K562 (cell line): ENCODE data around the gene ZNF554. TPM values are rescaled to one million over a fixed set of nuclear protein-coding genes. Genes with fewer than 3 reads are reported as not detected.

Experiments used
- ASH1L ChIP-seq: fragments of 450-650 bp; IDR thresholded peaks from 2 replicates; pipeline ENCODE4 v1.6.1; 2018; ENCODE audit warnings: borderline replicate concordance, mild to moderate bottlenecking, low read depth; ENCODE audit not compliant: partially characterized antibody
- CREB3 ChIP-seq: fragments of 450-650 bp; conservative IDR thresholded peaks from 2 replicates; pipeline ENCODE4 v1.6.1; 2016; ENCODE audit warnings: missing genetic modification characterization, low read depth, mild to moderate bottlenecking, missing compliant biosample characterization, moderate library complexity
- DACH1 ChIP-seq: fragments of 450-650 bp; IDR thresholded peaks from 2 replicates; pipeline ENCODE4 v1.6.1; 2018; ENCODE audit not compliant: partially characterized antibody
- JUN ChIP-seq, 2 experiments: sonication (generic) in 1 of 2; formaldehyde crosslinking in 1 of 2; IDR thresholded peaks; 2 replicates each; pipeline versions ENCODE4 v1.6.1 to v1.8.0; 2012 to 2022; ENCODE audit warnings: borderline replicate concordance in 2 of 2, mild to moderate bottlenecking in 2 of 2, improper control_type of control experiment in 1 of 2, low read depth in 1 of 2, low read length in 1 of 2, missing genetic modification reagents in 1 of 2
- MAX ChIP-seq: sonication (generic); formaldehyde crosslinking; IDR thresholded peaks from 2 replicates; pipeline ENCODE4 v1.9.0; 2022; ENCODE audit warnings: mild to moderate bottlenecking, missing genetic modification reagents
- MNT ChIP-seq, 2 experiments: fragments of 450-650 bp; conservative IDR thresholded peaks; 2 replicates each; pipeline ENCODE4 v1.6.1; 2017; ENCODE audit warnings: mild to moderate bottlenecking in 2 of 2, moderate library complexity in 2 of 2
- NCOA1 ChIP-seq: fragments of 450-650 bp; IDR thresholded peaks from 2 replicates; pipeline ENCODE4 v1.6.1; 2016; ENCODE audit warnings: low read depth
- NR3C1 ChIP-seq: sonication (generic); formaldehyde crosslinking; IDR thresholded peaks from 2 replicates; pipeline ENCODE4 v1.8.1; 2022; ENCODE audit warnings: missing genetic modification reagents
- RBFOX2 ChIP-seq: fragments of 200-400 bp; formaldehyde crosslinking; IDR thresholded peaks from 2 replicates; pipeline ENCODE4 v1.6.1; 2017; ENCODE audit warnings: low read depth, mild to moderate bottlenecking, low read length, moderate library complexity
- SP2 ChIP-seq: IDR thresholded peaks from 2 replicates; pipeline ENCODE4 v1.6.1; 2011; ENCODE audit warnings: mild to moderate bottlenecking, low read depth, low read length, moderate library complexity; ENCODE audit not compliant: poor library complexity, severe bottlenecking; ENCODE audit errors: extremely low read depth
- SRSF1 ChIP-seq: fragments of 200-400 bp; formaldehyde crosslinking; IDR thresholded peaks from 2 replicates; pipeline ENCODE4 v1.6.1; 2017; ENCODE audit warnings: mild to moderate bottlenecking, low read depth, low read length, moderate library complexity
- ZBTB12 ChIP-seq: fragments of 250-450 bp; sonication (Bioruptor Pico); IDR thresholded peaks from 2 replicates; pipeline ENCODE4 v1.4.0; 2020
- ZNF263 ChIP-seq: sonication (generic); formaldehyde crosslinking; IDR thresholded peaks from 2 replicates; pipeline ENCODE4 v1.8.0; 2022; ENCODE audit warnings: mild to moderate bottlenecking, missing genetic modification reagents, borderline replicate concordance
- ZNF639 ChIP-seq, 2 experiments: fragments of 200-800 bp in 1 of 2; sonication (Bioruptor generic) in 1 of 2; sonication (generic) in 1 of 2; formaldehyde crosslinking in 1 of 2; IDR thresholded peaks in 1 of 2; conservative IDR thresholded peaks in 1 of 2; 2 replicates each; pipeline versions ENCODE4 v1.5.0 to v1.6.1; 2016 to 2020; ENCODE audit warnings: missing compliant biosample characterization in 1 of 2, missing genetic modification characterization in 1 of 2, missing genetic modification reagents in 1 of 2
- ZNF707 ChIP-seq: fragments of 250-450 bp; sonication (Bioruptor Pico); conservative IDR thresholded peaks from 2 replicates; pipeline ENCODE4 v1.8.0; 2022; ENCODE audit warnings: inconsistent platforms, mild to moderate bottlenecking, moderate library complexity
- polyA plus RNA-seq, 8 experiments: library from polyadenylated mRNA; depleted of rRNA in 4 of 8; stranded (reverse) in 5 of 8; unstranded in 3 of 8; fragments of >200 nt; fragmentation: Nextera tagmentation in 2 of 8; fragmentation: Illumina TruSeq in 1 of 8; extraction: Ambion mirVana in 2 of 8; extraction: Trizol in 1 of 8; gene quantifications; 2 replicates each; pipeline versions ENCODE4 v1.2.1 to v1.2.3, GENCODE V29; 2011 to 2014; ENCODE audit warnings: inconsistent platforms in 1 of 8, missing spikeins in 1 of 8
- total RNA-seq, 7 experiments: library from RNA; depleted of rRNA in 6 of 7; stranded (reverse); fragments of >200 nt in 6 of 7; fragmentation: Illumina TruSeq in 2 of 7; extraction: Trizol in 2 of 7; gene quantifications; 2 replicates each; pipeline versions ENCODE4 v1.2.1 to v1.2.3, GENCODE V29; 2011 to 2021; ENCODE audit warnings: low replicate concordance in 1 of 7
- TF ChIP-seq, protein P1 (sequence below): fragments of 250-450 bp; sonication (Bioruptor Pico); IDR thresholded peaks from 2 replicates; pipeline ENCODE4 v1.4.0; 2020; ENCODE audit warnings: mild to moderate bottlenecking

Gene ZNF554
- total and polyA plus RNA-seq, 9 of the 15 experiments (the other 6 are each of a cell fraction or from before 2014, with no cell fraction given): 0.07 to 1.8 (median 1.1) TPM

GRCh38 chr19:2840794-2841791, 21.4 kb downstream of the ZNF554 start, which contains the start of gene ZNF555 (continued):
- TF ChIP-seq NCOA1 (peak; percentile 38; the same call in 1 of the 2 replicates), SRSF1 (peak; percentile 89; the same call in 1 of the 2 replicates), JUN (IDR thresholded peaks at IDR 0.05; ENCODE audit: borderline replicate concordance, low read depth, low read length) (no peak), JUN (CRISPR knock-in tag; IDR thresholded peaks at IDR 0.05; ENCODE audit: borderline replicate concordance) (0 out of 2 replicates have a peak, but pooled peaks have one; percentile 68), ZBTB12 (CRISPR knock-in tag) (peak; percentile 60; the same call in 1 of the 2 replicates), DACH1 (no peak), ASH1L (peak; percentile 98), CREB3 (tag) (0 out of 2 replicates have a peak, but pooled peaks have one; percentile 42), NR3C1 (CRISPR knock-in tag) (0 out of 2 replicates have a peak, but pooled peaks have one; percentile 30), ZNF707 (CRISPR knock-in tag) (no peak), RBFOX2 (peak; percentile 73), MAX (CRISPR knock-in tag) (peak; percentile 78), MNT (conservative IDR thresholded peaks at IDR 0.05) (peak in 1 of 2 experiments; percentile 78; a peak in 2 of 4 replicates), ZNF263 (CRISPR knock-in tag) (0 out of 2 replicates have a peak, but pooled peaks have one; percentile 31), ZNF639 (CRISPR knock-in tag; conservative IDR thresholded peaks at IDR 0.05 in 1 of 2, IDR thresholded peaks at IDR 0.05 in 1 of 2) (peak in 1 of 2 experiments; percentile 78; a peak in 2 of 4 replicates), SP2 (peak; percentile 78)
- TF ChIP-seq, protein P1, sequence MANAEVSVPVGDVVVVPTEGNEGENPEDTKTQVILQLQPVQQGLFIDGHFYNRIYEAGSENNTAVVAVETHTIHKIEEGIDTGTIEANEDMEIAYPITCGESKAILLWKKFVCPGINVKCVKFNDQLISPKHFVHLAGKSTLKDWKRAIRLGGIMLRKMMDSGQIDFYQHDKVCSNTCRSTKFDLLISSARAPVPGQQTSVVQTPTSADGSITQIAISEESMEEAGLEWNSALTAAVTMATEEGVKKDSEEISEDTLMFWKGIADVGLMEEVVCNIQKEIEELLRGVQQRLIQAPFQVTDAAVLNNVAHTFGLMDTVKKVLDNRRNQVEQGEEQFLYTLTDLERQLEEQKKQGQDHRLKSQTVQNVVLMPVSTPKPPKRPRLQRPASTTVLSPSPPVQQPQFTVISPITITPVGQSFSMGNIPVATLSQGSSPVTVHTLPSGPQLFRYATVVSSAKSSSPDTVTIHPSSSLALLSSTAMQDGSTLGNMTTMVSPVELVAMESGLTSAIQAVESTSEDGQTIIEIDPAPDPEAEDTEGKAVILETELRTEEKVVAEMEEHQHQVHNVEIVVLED: peak; percentile 78
